HepG2 (cell line): ENCODE results near the gene U2SURP. TPM values are rescaled to one million over a fixed set of nuclear protein-coding genes. Genes with fewer than 3 reads are reported as not detected.

Source experiments
- AHR ChIP-seq: IDR thresholded peaks from 2 replicates; pipeline ENCODE4 v1.6.1; 2018; ENCODE audit warnings: missing genetic modification reagents, missing compliant biosample characterization
- FOXP1 ChIP-seq, 2 experiments: fragments of 450-650 bp in 1 of 2; IDR thresholded peaks; 2 replicates each; pipeline ENCODE4 v1.6.1; 2017 to 2018; ENCODE audit warnings: antibody characterized with exemption in 1 of 2
- HNF4A ChIP-seq: sonication (generic); formaldehyde crosslinking; IDR thresholded peaks from 2 replicates; pipeline ENCODE4 v1.4.0; 2020; ENCODE audit warnings: missing genetic modification reagents
- ISL2 ChIP-seq: sonication (generic); formaldehyde crosslinking; IDR thresholded peaks from 2 replicates; pipeline ENCODE4 v1.5.0; 2020; ENCODE audit warnings: missing genetic modification reagents
- KAT7 ChIP-seq: IDR thresholded peaks from 2 replicates; pipeline ENCODE4 v1.6.1; 2018; ENCODE audit warnings: borderline replicate concordance, missing compliant biosample characterization
- NFYB ChIP-seq: sonication (generic); formaldehyde crosslinking; IDR thresholded peaks from 2 replicates; pipeline ENCODE4 v1.4.0; 2020; ENCODE audit warnings: missing genetic modification reagents
- PHF21A ChIP-seq: sonication (generic); formaldehyde crosslinking; IDR thresholded peaks from 2 replicates; pipeline ENCODE4 v1.5.0; 2020; ENCODE audit warnings: mild to moderate bottlenecking, missing genetic modification reagents
- ZMYM4 ChIP-seq: sonication (generic); formaldehyde crosslinking; IDR thresholded peaks from 2 replicates; pipeline ENCODE4 v1.8.1; 2023; ENCODE audit warnings: mild to moderate bottlenecking, missing genetic modification reagents
- ZNF292 ChIP-seq: sonication (generic); formaldehyde crosslinking; IDR thresholded peaks from 2 replicates; pipeline ENCODE4 v1.8.1; 2022; ENCODE audit warnings: mild to moderate bottlenecking, low read depth, missing genetic modification reagents, borderline replicate concordance
- ZNF33A ChIP-seq: sonication (generic); formaldehyde crosslinking; IDR thresholded peaks from 2 replicates; pipeline ENCODE4 v1.5.1; 2020; ENCODE audit warnings: missing genetic modification reagents, mild to moderate bottlenecking, moderate library complexity, borderline replicate concordance
- ZNF878 ChIP-seq: sonication (generic); formaldehyde crosslinking; IDR thresholded peaks from 2 replicates; pipeline ENCODE4 v1.8.1; 2023; ENCODE audit warnings: mild to moderate bottlenecking, missing genetic modification reagents, moderate library complexity
- ZSCAN29 ChIP-seq: sonication (generic); formaldehyde crosslinking; conservative IDR thresholded peaks from 2 replicates; pipeline ENCODE4 v1.4.0; 2020; ENCODE audit warnings: mild to moderate bottlenecking, missing genetic modification reagents
- polyA plus RNA-seq, 8 experiments: library from polyadenylated mRNA; depleted of rRNA in 3 of 8; stranded (reverse) in 7 of 8; unstranded in 1 of 8; fragments of >200 nt; fragmentation: Illumina TruSeq in 4 of 8; extraction: Trizol in 4 of 8; gene quantifications; 2 replicates each; pipeline versions ENCODE4 v1.2.1 to v1.2.3, GENCODE V29; 2011 to 2016; ENCODE audit warnings: low read depth in 4 of 8, missing spikeins in 1 of 8, mixed read lengths in 1 of 8; ENCODE audit not compliant: insufficient read depth in 1 of 8
- total RNA-seq, 5 experiments: library from RNA; depleted of rRNA; stranded (reverse); fragments of >200 nt; fragmentation: Illumina TruSeq; extraction: Trizol; gene quantifications; 2 replicates each; pipeline ENCODE4 v1.2.3, GENCODE V29; 2016; ENCODE audit warnings: low read depth in 1 of 5
- TF ChIP-seq, protein P1 (sequence below): sonication (generic); formaldehyde crosslinking; IDR thresholded peaks from 2 replicates; pipeline ENCODE4 v1.9.0; 2021; ENCODE audit warnings: mild to moderate bottlenecking, missing genetic modification reagents
- TF ChIP-seq, protein P2 (sequence below): sonication (generic); formaldehyde crosslinking; IDR thresholded peaks from 2 replicates; pipeline ENCODE4 v1.8.0; 2022; ENCODE audit warnings: missing genetic modification reagents, mild to moderate bottlenecking, inconsistent platforms, borderline replicate concordance
- TF ChIP-seq, protein P3 (sequence below): sonication (generic); formaldehyde crosslinking; IDR thresholded peaks from 2 replicates; pipeline ENCODE4 v1.4.0; 2020; ENCODE audit warnings: missing genetic modification reagents
- TF ChIP-seq, protein P4 (sequence below): IDR thresholded peaks from 2 replicates; pipeline ENCODE4 v1.6.1; 2016; ENCODE audit warnings: missing compliant biosample characterization, missing genetic modification reagents, borderline replicate concordance
- TF ChIP-seq, protein P5 (sequence below): sonication (generic); formaldehyde crosslinking; IDR thresholded peaks from 2 replicates; pipeline ENCODE4 v1.8.0; 2022; ENCODE audit warnings: missing genetic modification reagents, low read depth, mild to moderate bottlenecking, borderline replicate concordance

The U2SURP gene
- total and polyA plus RNA-seq, 2 of the 13 experiments (the other 11 are each of a cell fraction or from before 2014, with no cell fraction given), result 55.9 to 173 TPM

DNA sequence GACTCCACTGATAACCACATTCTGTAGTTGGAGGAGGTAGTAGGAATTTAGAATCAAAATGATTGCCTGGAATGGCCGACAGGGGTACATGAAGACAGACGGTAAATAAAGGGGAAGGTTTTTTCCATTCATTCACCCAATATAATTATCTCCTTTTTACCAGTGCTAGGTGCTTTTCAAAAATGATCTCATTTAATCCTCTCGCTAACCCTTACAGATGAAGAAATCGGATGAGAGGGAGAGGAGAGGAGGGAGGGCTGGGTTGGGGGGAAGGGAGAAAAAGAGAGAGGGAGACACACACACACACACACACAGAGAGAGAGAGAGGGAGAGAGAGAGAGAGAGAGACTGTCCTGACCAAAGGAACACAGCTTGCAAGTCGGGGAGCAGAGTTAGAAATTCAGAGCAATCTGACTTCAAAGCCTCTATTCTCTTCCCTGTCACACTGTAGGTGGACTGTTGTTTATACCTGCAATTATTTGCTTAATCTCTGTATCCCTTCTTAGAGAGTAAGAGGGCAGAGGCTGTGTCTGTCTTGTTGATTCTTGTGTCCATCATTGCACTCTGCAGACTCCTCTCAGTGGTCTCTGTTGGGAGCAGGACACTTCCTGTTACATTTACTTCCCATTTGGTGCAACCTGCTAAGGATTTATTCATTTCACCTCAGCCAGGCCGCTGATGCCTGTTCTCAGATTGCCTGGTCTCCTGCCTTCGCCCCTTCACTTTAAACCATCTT lies 19.2 kb upstream of the U2SURP start (continued):
- TF ChIP-seq, protein P1, sequence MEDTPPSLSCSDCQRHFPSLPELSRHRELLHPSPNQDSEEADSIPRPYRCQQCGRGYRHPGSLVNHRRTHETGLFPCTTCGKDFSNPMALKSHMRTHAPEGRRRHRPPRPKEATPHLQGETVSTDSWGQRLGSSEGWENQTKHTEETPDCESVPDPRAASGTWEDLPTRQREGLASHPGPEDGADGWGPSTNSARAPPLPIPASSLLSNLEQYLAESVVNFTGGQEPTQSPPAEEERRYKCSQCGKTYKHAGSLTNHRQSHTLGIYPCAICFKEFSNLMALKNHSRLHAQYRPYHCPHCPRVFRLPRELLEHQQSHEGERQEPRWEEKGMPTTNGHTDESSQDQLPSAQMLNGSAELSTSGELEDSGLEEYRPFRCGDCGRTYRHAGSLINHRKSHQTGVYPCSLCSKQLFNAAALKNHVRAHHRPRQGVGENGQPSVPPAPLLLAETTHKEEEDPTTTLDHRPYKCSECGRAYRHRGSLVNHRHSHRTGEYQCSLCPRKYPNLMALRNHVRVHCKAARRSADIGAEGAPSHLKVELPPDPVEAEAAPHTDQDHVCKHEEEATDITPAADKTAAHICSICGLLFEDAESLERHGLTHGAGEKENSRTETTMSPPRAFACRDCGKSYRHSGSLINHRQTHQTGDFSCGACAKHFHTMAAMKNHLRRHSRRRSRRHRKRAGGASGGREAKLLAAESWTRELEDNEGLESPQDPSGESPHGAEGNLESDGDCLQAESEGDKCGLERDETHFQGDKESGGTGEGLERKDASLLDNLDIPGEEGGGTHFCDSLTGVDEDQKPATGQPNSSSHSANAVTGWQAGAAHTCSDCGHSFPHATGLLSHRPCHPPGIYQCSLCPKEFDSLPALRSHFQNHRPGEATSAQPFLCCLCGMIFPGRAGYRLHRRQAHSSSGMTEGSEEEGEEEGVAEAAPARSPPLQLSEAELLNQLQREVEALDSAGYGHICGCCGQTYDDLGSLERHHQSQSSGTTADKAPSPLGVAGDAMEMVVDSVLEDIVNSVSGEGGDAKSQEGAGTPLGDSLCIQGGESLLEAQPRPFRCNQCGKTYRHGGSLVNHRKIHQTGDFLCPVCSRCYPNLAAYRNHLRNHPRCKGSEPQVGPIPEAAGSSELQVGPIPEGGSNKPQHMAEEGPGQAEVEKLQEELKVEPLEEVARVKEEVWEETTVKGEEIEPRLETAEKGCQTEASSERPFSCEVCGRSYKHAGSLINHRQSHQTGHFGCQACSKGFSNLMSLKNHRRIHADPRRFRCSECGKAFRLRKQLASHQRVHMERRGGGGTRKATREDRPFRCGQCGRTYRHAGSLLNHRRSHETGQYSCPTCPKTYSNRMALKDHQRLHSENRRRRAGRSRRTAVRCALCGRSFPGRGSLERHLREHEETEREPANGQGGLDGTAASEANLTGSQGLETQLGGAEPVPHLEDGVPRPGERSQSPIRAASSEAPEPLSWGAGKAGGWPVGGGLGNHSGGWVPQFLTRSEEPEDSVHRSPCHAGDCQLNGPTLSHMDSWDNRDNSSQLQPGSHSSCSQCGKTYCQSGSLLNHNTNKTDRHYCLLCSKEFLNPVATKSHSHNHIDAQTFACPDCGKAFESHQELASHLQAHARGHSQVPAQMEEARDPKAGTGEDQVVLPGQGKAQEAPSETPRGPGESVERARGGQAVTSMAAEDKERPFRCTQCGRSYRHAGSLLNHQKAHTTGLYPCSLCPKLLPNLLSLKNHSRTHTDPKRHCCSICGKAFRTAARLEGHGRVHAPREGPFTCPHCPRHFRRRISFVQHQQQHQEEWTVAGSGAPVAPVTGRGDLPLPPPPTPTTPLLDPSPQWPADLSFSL (CRISPR knock-in tag), result peak; percentile 69; the same call in 1 of the 2 replicates
- TF ChIP-seq ZNF878 (CRISPR knock-in tag) (no peak), HNF4A (CRISPR knock-in tag) (0 out of 2 replicates have a peak, but pooled peaks have one; percentile 21), NFYB (no peak), ZMYM4 (peak; percentile 57; the same call in 1 of the 2 replicates), ISL2 (CRISPR knock-in tag) (no peak), FOXP1 (IDR thresholded peaks at IDR 0.05) (no peak), FOXP1 (CRISPR knock-in tag; IDR thresholded peaks at IDR 0.05) (0 out of 2 replicates have a peak, but pooled peaks have one; percentile 33), ZSCAN29 (0 out of 2 replicates have a peak, but pooled peaks have one; percentile 19), PHF21A (CRISPR knock-in tag) (0 out of 2 replicates have a peak, but pooled peaks have one; percentile 14), ZNF33A (CRISPR knock-in tag) (no peak), AHR (CRISPR knock-in tag) (no peak), KAT7 (0 out of 2 replicates have a peak, but pooled peaks have one; percentile 48), ZNF292 (peak; percentile 96)
- TF ChIP-seq, protein P2, sequence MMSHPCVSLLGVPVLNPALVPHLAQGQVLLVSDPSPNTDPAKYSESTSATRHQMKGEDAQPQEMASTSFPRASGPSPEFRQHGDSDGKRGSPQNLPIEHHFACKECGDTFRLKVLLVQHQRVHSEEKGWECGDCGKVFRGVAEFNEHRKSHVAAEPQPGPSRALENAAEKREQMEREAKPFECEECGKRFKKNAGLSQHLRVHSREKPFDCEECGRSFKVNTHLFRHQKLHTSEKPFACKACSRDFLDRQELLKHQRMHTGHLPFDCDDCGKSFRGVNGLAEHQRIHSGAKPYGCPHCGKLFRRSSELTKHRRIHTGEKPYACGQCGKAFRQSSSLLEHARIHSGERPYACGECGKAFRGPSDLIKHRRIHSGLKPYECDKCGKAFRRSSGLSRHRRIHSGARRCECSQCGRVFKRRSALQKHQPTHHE (CRISPR knock-in tag), result no peak
- TF ChIP-seq, protein P3, sequence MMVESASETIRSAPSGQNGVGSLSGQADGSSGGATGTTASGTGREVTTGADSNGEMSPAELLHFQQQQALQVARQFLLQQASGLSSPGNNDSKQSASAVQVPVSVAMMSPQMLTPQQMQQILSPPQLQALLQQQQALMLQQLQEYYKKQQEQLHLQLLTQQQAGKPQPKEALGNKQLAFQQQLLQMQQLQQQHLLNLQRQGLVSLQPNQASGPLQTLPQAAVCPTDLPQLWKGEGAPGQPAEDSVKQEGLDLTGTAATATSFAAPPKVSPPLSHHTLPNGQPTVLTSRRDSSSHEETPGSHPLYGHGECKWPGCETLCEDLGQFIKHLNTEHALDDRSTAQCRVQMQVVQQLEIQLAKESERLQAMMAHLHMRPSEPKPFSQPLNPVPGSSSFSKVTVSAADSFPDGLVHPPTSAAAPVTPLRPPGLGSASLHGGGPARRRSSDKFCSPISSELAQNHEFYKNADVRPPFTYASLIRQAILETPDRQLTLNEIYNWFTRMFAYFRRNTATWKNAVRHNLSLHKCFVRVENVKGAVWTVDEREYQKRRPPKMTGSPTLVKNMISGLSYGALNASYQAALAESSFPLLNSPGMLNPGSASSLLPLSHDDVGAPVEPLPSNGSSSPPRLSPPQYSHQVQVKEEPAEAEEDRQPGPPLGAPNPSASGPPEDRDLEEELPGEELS (CRISPR knock-in tag), result peak; percentile 54
- TF ChIP-seq, protein P4, sequence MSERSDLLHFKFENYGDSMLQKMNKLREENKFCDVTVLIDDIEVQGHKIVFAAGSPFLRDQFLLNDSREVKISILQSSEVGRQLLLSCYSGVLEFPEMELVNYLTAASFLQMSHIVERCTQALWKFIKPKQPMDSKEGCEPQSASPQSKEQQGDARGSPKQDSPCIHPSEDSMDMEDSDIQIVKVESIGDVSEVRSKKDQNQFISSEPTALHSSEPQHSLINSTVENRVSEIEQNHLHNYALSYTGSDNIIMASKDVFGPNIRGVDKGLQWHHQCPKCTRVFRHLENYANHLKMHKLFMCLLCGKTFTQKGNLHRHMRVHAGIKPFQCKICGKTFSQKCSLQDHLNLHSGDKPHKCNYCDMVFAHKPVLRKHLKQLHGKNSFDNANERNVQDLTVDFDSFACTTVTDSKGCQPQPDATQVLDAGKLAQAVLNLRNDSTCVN, result no peak
- TF ChIP-seq, protein P5, sequence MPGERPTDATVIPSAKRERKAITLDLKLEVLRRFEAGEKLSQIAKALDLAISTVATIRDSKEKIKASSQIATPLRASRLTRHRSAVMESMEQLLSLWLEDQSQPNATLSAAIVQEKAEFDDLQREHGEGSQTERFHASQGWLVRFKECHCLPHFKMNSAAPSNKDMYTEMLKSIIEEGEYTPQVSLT (CRISPR knock-in tag), result no peak
